H1 (cell line): ENCODE data around the gene MEMO1. TPM values are rescaled to one million over a fixed set of nuclear protein-coding genes. Genes with fewer than 3 reads are reported as not detected.
"Not testable (repeated sequence)": the region's sequence is repeated elsewhere in the genome, so short reads cannot be mapped to it uniquely, and the experiment has no call there.

ENCODE experiments used
- CTCF ChIA-PET: fragments of 300-600 bp; sonication (Branson Sonifier 250); formaldehyde crosslinking; loops from one replicate; lab custom pipeline; 2021; ENCODE audit not compliant: partially characterized antibody; lab: Charles Lee
- POLR2A ChIA-PET: fragments of 300-600 bp; sonication (Branson Sonifier 250); formaldehyde crosslinking; loops from one replicate; lab custom pipeline; 2021; ENCODE audit warnings: inconsistent platforms; ENCODE audit not compliant: partially characterized antibody; lab: Charles Lee
- DNase-seq, 2 experiments: peaks; one replicate each; pipeline versions ENCODE4 v3.0.0 to v3.0.0-alpha.2; 2010 to 2022; ENCODE audit warnings: low spot score in 2 of 2, low read depth in 1 of 2, mixed read lengths in 1 of 2
- FAIRE-seq: peaks from 2 replicates; lab custom pipeline; 2011; peaks lifted over from hg19 to GRCh38; lab: Jason Lieb, UNC
- H2AFZ ChIP-seq: 2 replicates; pipeline ENCODE4 v1.8.1; 2012; ENCODE audit warnings: low read length, inconsistent platforms
- H2AK5ac ChIP-seq: 2 replicates; pipeline ENCODE4 v1.6.1; 2013; ENCODE audit warnings: low read depth, low read length
- H2BK120ac ChIP-seq: replicated peaks from 2 replicates; pipeline ENCODE3; 2013; ENCODE audit warnings: low read depth, low read length, inconsistent platforms
- H2BK12ac ChIP-seq: 2 replicates; pipeline ENCODE4 v1.6.1; 2013; ENCODE audit warnings: low read depth, low read length
- H2BK15ac ChIP-seq: 2 replicates; pipeline ENCODE4 v1.6.1; 2013; ENCODE audit warnings: low read length
- H2BK20ac ChIP-seq: 2 replicates; pipeline ENCODE4 v1.6.1; 2013; ENCODE audit warnings: low read length
- H2BK5ac ChIP-seq: 2 replicates; pipeline ENCODE4 v1.6.1; 2013; ENCODE audit warnings: low read depth, low read length
- H3K14ac ChIP-seq: 2 replicates; pipeline ENCODE4 v1.6.1; 2013; ENCODE audit warnings: inconsistent platforms; ENCODE audit not compliant: insufficient read length
- H3K18ac ChIP-seq: 2 replicates; pipeline ENCODE4 v1.6.1; 2013; ENCODE audit warnings: low read length; ENCODE audit errors: extremely low read depth
- H3K23ac ChIP-seq: 2 replicates; pipeline ENCODE4 v1.6.1; 2013; ENCODE audit warnings: inconsistent platforms; ENCODE audit not compliant: insufficient read length
- H3K23me2 ChIP-seq: 2 replicates; pipeline ENCODE4 v1.6.1; 2013; ENCODE audit warnings: low read depth, low read length
- H3K27ac ChIP-seq: 2 replicates; pipeline ENCODE4 v1.6.1; 2011; ENCODE audit warnings: low read depth, low read length, inconsistent platforms
- H3K27me3 ChIP-seq, 4 experiments: replicated peaks in 1 of 4; 1 replicate in 1 of 4; 2 replicates in 3 of 4; pipeline versions ENCODE4 v1.6.1 to v1.8.1; 2011 to 2013; ENCODE audit warnings: low read length in 3 of 4, mild to moderate bottlenecking in 3 of 4, inconsistent platforms in 2 of 4, mixed read lengths in 2 of 4, moderate library complexity in 1 of 4; ENCODE audit not compliant: control insufficient read depth in 3 of 4, insufficient read depth in 3 of 4; ENCODE audit errors: extremely low read depth in 1 of 4
- H3K36me3 ChIP-seq, 4 experiments: 2 replicates each; pipeline versions ENCODE4 v1.6.1 to v1.8.1; 2011 to 2013; ENCODE audit warnings: mild to moderate bottlenecking in 4 of 4, low read length in 3 of 4, moderate library complexity in 2 of 4, control low read depth in 1 of 4, inconsistent platforms in 1 of 4; ENCODE audit not compliant: insufficient read depth in 4 of 4, control insufficient read depth in 2 of 4
- H3K4ac ChIP-seq: replicated peaks from 2 replicates; pipeline ENCODE3; 2013; ENCODE audit warnings: low read length, low read depth, mixed read lengths, inconsistent platforms; ENCODE audit not compliant: insufficient read length
- H3K4me1 ChIP-seq, 4 experiments: replicated peaks in 1 of 4; 1 replicate in 1 of 4; 2 replicates in 3 of 4; pipeline versions ENCODE4 v1.6.1 to v1.8.1; 2011 to 2013; ENCODE audit warnings: low read length in 3 of 4, inconsistent platforms in 2 of 4, mixed read lengths in 1 of 4; ENCODE audit not compliant: insufficient read depth in 4 of 4, control insufficient read depth in 3 of 4
- H3K4me2 ChIP-seq, 2 experiments: 2 replicates each; pipeline versions ENCODE4 v1.6.1 to v1.8.1; 2011 to 2013; ENCODE audit warnings: low read depth in 2 of 2, low read length in 2 of 2, control low read depth in 1 of 2, inconsistent platforms in 1 of 2, mild to moderate bottlenecking in 1 of 2; ENCODE audit not compliant: insufficient read depth in 1 of 2
- H3K4me3 ChIP-seq, 4 experiments: fragments of 200-600, 300-600 bp in 1 of 4; sonication (generic), shearing (Covaris generic), sonication (Bioruptor Twin) in 1 of 4; 2 replicates each; pipeline versions ENCODE4 v1.5.1 to v1.8.1; 2011 to 2016; ENCODE audit warnings: low read length in 4 of 4, low read depth in 3 of 4, control low read depth in 2 of 4, inconsistent platforms in 2 of 4, mild to moderate bottlenecking in 2 of 4, mixed read lengths in 1 of 4, moderate library complexity in 1 of 4; ENCODE audit not compliant: insufficient read depth in 2 of 4; ENCODE audit errors: extremely low read depth in 1 of 4
- H3K56ac ChIP-seq: replicated peaks from 2 replicates; pipeline ENCODE3; 2013; ENCODE audit warnings: low read depth, mild to moderate bottlenecking, mixed read lengths, low read length, inconsistent platforms; ENCODE audit not compliant: insufficient read length
- H3K79me1 ChIP-seq: 2 replicates; pipeline ENCODE4 v1.6.1; 2013; ENCODE audit warnings: low read depth, low read length, control low read depth
- H3K79me2 ChIP-seq, 2 experiments: 2 replicates each; pipeline versions ENCODE4 v1.6.1 to v1.8.1; 2012 to 2013; ENCODE audit warnings: low read length in 2 of 2, mild to moderate bottlenecking in 2 of 2, inconsistent platforms in 1 of 2; ENCODE audit not compliant: insufficient read depth in 2 of 2, control insufficient read depth in 1 of 2
- H3K9ac ChIP-seq, 4 experiments: replicated peaks in 1 of 4; 1 replicate in 1 of 4; 2 replicates in 3 of 4; pipeline versions ENCODE4 v1.6.1 to v1.8.1; 2011 to 2013; ENCODE audit warnings: low read depth in 3 of 4, low read length in 3 of 4, control low read depth in 2 of 4, mild to moderate bottlenecking in 2 of 4, moderate library complexity in 2 of 4, inconsistent platforms in 1 of 4; ENCODE audit errors: extremely low read depth in 1 of 4
- H3K9me3 ChIP-seq, 2 experiments: 2 replicates each; pipeline versions ENCODE4 v1.6.1 to v1.8.1; 2012 to 2013; ENCODE audit warnings: mild to moderate bottlenecking in 2 of 2, moderate library complexity in 2 of 2, control low read depth in 1 of 2, inconsistent platforms in 1 of 2, low read depth in 1 of 2, low read length in 1 of 2, mixed read lengths in 1 of 2; ENCODE audit not compliant: insufficient read depth in 2 of 2
- H4K20me1 ChIP-seq, 2 experiments: replicated peaks in 1 of 2; 2 replicates each; pipeline versions ENCODE3 to v1.8.1; 2011 to 2013; ENCODE audit warnings: inconsistent platforms in 2 of 2, low read length in 2 of 2, mild to moderate bottlenecking in 1 of 2; ENCODE audit not compliant: insufficient read depth in 2 of 2, control insufficient read depth in 1 of 2
- H4K5ac ChIP-seq: 2 replicates; pipeline ENCODE4 v1.6.1; 2013; ENCODE audit warnings: low read length, low read depth, mixed read lengths, inconsistent platforms; ENCODE audit not compliant: insufficient read length
- H4K8ac ChIP-seq: 2 replicates; pipeline ENCODE4 v1.8.0; 2013; ENCODE audit warnings: mild to moderate bottlenecking, moderate library complexity, low read length, inconsistent platforms; ENCODE audit not compliant: insufficient read depth; ENCODE audit errors: extremely low read depth
- H4K91ac ChIP-seq: replicated peaks from 2 replicates; pipeline ENCODE3; 2013; ENCODE audit warnings: low read length, mixed read lengths, inconsistent platforms; ENCODE audit not compliant: insufficient read length
- WGBS, 2 experiments: shearing (Covaris generic) in 1 of 2; methylation state at CpG; one replicate each; pipeline versions ENCODE4 v1.1.6 to v1.1.7; 2013 to 2015; ENCODE audit warnings: low lambda C conversion rate in 2 of 2, mixed read lengths in 2 of 2, inconsistent platforms in 1 of 2, low coverage in 1 of 2, missing lambda C conversion rate in 1 of 2; ENCODE audit not compliant: insufficient replicate concordance in 2 of 2, insufficient coverage in 1 of 2, insufficient read length in 1 of 2; ENCODE audit errors: extremely low coverage in 1 of 2, missing lambda C conversion rate in 1 of 2; 5-methylcytosine and 5-hydroxymethylcytosine counted together
- polyA plus RNA-seq, 7 experiments: library from polyadenylated mRNA; depleted of rRNA in 3 of 7; stranded (reverse) in 5 of 7; unstranded in 2 of 7; fragments of >200 nt in 5 of 7; fragments of 200-250 nt in 2 of 7; gene quantifications; 1 replicate in 5 of 7; 2 replicates in 1 of 7; 4 replicates in 1 of 7; pipeline versions ENCODE4 v1.2.1 to v1.2.3, GENCODE V29; 2011 to 2013; ENCODE audit warnings: missing spikeins in 2 of 7, mixed read lengths in 2 of 7
- total RNA-seq: library from RNA; stranded (reverse); fragmentation: NEBNext Ultra II Directional; extraction: Animal tissue kit (Norgen Biotek cat#: 25700); gene quantifications from 2 replicates; pipeline ENCODE4 v1.2.1, GENCODE V29; 2021

Gene MEMO1
- total and polyA plus RNA-seq, 2 of the 8 experiments (the other 6 are each of a cell fraction or from before 2014, with no cell fraction given) = 26.9 to 54.7 TPM

- H3K56ac ChIP-seq, H2BK15ac ChIP-seq, H3K18ac ChIP-seq, H4K91ac ChIP-seq, H2BK12ac ChIP-seq, H3K9me3 ChIP-seq, H2AK5ac ChIP-seq, H3K23me2 ChIP-seq, H2AFZ ChIP-seq, H3K4ac ChIP-seq, H2BK120ac ChIP-seq, H3K27me3 ChIP-seq, H3K79me1 ChIP-seq, CTCF ChIA-PET, H3K14ac ChIP-seq, FAIRE-seq, H2BK20ac ChIP-seq, H3K36me3 ChIP-seq, H3K27ac ChIP-seq, H4K5ac ChIP-seq, H3K23ac ChIP-seq, H2BK5ac ChIP-seq: not testable (repeated sequence)
- no CpG with 5 or more reads among the region's 43 CpGs for WGBS, 2 experiments
- peak overlapping the region; percentile 68; the same call in 1 of the 2 replicates for H4K8ac ChIP-seq
- peak overlapping the region in 1 of 4 experiments; percentile 69; a peak in 1 of 7 replicates for H3K9ac ChIP-seq
- peaks cover 8 to 15% of the 10 kb centered on the region in 2 experiments for H4K20me1 ChIP-seq
- H3K4me2 ChIP-seq = peak overlapping the region in 1 of 2 experiments; percentile 71; a peak in 1 of 4 replicates
- H3K79me2 ChIP-seq = peaks cover 5 to 41% of the 10 kb centered on the region in 2 experiments
- DNase-seq = peak in 1 of 2 experiments; percentile 68
- peaks cover 0 to 13% (median 3%) of the 10 kb centered on the region in 4 experiments; a peak in 4 of 7 replicates for H3K4me1 ChIP-seq
- peak overlapping the region; percentile 7 to 76 (median 35); a peak in 5 of 8 replicates for H3K4me3 ChIP-seq
- POLR2A ChIA-PET = interaction anchor here (1.0 to 3.7 kb wide), 5 partner anchors 11 to 53 kb away, joined by 4 to 17 read pairs (median 10); partner anchors contain the start of genes DPY30 and SPAST
Observed at GRCh38 chr2:32010280-32010669, 533 bp downstream of the MEMO1 start.
